Heart right ventricle (tissue), 16 donors: ENCODE measurements around the gene ZNF521. TPM values are rescaled to one million over a fixed set of nuclear protein-coding genes. Genes with fewer than 3 reads are reported as not detected.

ENCODE experiments used
- ATAC-seq, 8 donors: fragments of 200-7000 bp; cut with Tn5 transposase; one replicate each; pipeline ENCODE4 v1.9.1; 2020; ENCODE audit warnings: mild to moderate bottlenecking in 8 of 8, moderate library complexity in 8 of 8, moderate number of reproducible peaks in 1 of 8
- DNase-seq, 2 donors: peaks; one replicate each; pipeline ENCODE4 v3.0.0-alpha.2; 2020
- H3K27ac ChIP-seq, 10 donors: fragments of 200-600 bp; sonication (generic) in 2 of 10; one replicate each; pipeline versions ENCODE4 v1.5.0 to v1.8.0; 2020 to 2022; ENCODE audit warnings: mild to moderate bottlenecking in 3 of 10
- H3K27me3 ChIP-seq, 7 donors: fragments of 200-600 bp; one replicate each; pipeline ENCODE4 v1.8.0; 2021 to 2022; ENCODE audit warnings: mild to moderate bottlenecking in 2 of 7
- H3K36me3 ChIP-seq, 9 donors: fragments of 200-600 bp; sonication (generic) in 1 of 9; one replicate each; pipeline versions ENCODE4 v1.5.0 to v1.8.0; 2020 to 2022; ENCODE audit warnings: mild to moderate bottlenecking in 2 of 9
- H3K4me1 ChIP-seq, 9 donors: fragments of 200-600 bp; sonication (generic) in 1 of 9; one replicate each; pipeline versions ENCODE4 v1.5.0 to v1.8.0; 2020 to 2022; ENCODE audit warnings: mild to moderate bottlenecking in 4 of 9
- H3K4me3 ChIP-seq, 10 donors: fragments of 200-600 bp; sonication (generic) in 2 of 10; one replicate each; pipeline versions ENCODE4 v1.5.0 to v1.8.0; 2020 to 2022; ENCODE audit warnings: mild to moderate bottlenecking in 7 of 10, moderate library complexity in 2 of 10
- H3K9me3 ChIP-seq, 11 donors: fragments of 200-600 bp in 10 of 11; sonication (generic) in 2 of 11; one replicate each; pipeline versions ENCODE4 v1.5.0 to v1.8.0; 2013 to 2022; ENCODE audit warnings: mild to moderate bottlenecking in 2 of 11, control low read depth in 1 of 11, moderate library complexity in 1 of 11
- WGBS, 2 donors: extraction: QIAGEN DNeasy Blood & Tissue Kit; methylation state at CpG; one replicate each; pipeline ENCODE4 v1.1.7; 2013; ENCODE audit warnings: inconsistent platforms in 1 of 2; 5-methylcytosine and 5-hydroxymethylcytosine counted together
- intact Hi-C, 10 donors: fragments of 100-400 bp; cut with DNase I; formaldehyde crosslinking; loops; one replicate each; pipeline versions ENCODE4 v1.11.1 to v1.14.2; 2022
- polyA plus RNA-seq, 2 donors: library from polyadenylated mRNA; stranded (reverse); fragments of 200-250 nt; gene quantifications; one replicate each; pipeline ENCODE4 v1.2.3, GENCODE V29; 2013
- total RNA-seq, 10 donors: library from RNA; stranded (reverse); fragmentation: NEBNext Ultra II Directional in 3 of 10; extraction: Animal tissue kit (Norgen Biotek cat#: 25700) in 3 of 10; gene quantifications; one replicate each; pipeline versions ENCODE4 v1.2.1 to v1.2.4, GENCODE V29; 2021 to 2023
- TF ChIP-seq, protein P1 (sequence below), 9 donors: fragments of 200-600 bp; sonication (generic) in 2 of 9; IDR thresholded peaks; one replicate each; pipeline versions ENCODE4 v1.5.0 to v1.8.0; 2021 to 2022; ENCODE audit warnings: antibody characterized with exemption in 9 of 9, mild to moderate bottlenecking in 5 of 9, moderate library complexity in 1 of 9
- donor health status: Arrhythmogenic right ventricular cardiomyopathy.
- donor health status: ischemic (EF 13 %, LVEDD 7.1; RV severe dilation, severe dysfunction).
- donor health status: healthy with polysubstance abuse.
- donor health status: DM: no; HTN: yes; CAD: no.
- donor health status: DM: no; HTN: no; CAD: no.
- donor health status: ischemic (EF 25% LVEDD 6.9; RV normal size, moderate dysfunction).
- donor health status: ischemic (EF 25% LVEDD 5.7; RV mildly dilated, moderate dysfunction).
- donor health status: healthy.
- donor health status: DM: yes; HTN: yes; CAD: no.
- donor health status: Ischemic cardiomyopathy.
- donor health status: ischemic (EF 35%, LVEDD 5.7; RV mildly dilated, moderate dysfunction).
- donor health status: nonischemic (EF 11% LVEDD 7.7; RV severe dilation, severe dysfunction).
- donor health status: DM: yes; HTN: yes; CAD: no.
- donor health status: PGD.
- donor health status: ischemic (EF 29% LVEDD 5.4; RV normal size, mild dysfunction).
- donor health status: nonischemic (EF 23%, LVEDD 6.1; RV moderate dilation, normal function).

The ZNF521 gene
- total and polyA plus RNA-seq, 12 donors: 3.3 to 26.4 (median 15.5) TPM

DNA sequence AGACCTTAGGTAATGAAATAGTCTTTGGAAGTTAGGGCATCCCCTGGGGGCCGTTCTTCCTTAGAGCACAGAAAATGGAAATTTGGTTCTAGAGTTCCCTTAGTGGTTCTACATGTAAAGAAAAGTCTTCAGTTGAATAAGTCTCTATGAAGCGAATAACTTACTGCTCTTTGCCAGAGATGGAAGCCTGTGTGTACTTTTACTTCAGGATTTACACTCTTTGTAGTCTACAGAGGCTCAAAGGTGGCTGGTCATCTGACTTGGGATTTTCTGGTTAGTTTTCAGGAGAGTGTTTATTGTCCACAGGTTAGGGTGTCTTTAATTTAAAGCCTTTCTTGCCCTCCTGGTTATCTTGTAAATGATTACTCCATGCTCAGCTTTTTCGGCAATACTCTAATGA, 210.6 kb downstream of the ZNF521 start:
- Histone ChIP-seq H3K4me1 (peaks cover 0 to 58% (median 26%) of the 10 kb centered on the region in 9 donors), H3K36me3 (no peaks in the 10 kb centered on the region), H3K27ac (no peak overlapping the region), H3K9me3 (no peaks in the 10 kb centered on the region), H3K4me3 (no peak overlapping the region), H3K27me3 (no peaks in the 10 kb centered on the region)
- ATAC-seq (no peak), DNase-seq (no peak)
- 72 to 85% methylated on average over 3 of the region's 3 CpGs for WGBS, 2 donors
- TF ChIP-seq, protein P1, sequence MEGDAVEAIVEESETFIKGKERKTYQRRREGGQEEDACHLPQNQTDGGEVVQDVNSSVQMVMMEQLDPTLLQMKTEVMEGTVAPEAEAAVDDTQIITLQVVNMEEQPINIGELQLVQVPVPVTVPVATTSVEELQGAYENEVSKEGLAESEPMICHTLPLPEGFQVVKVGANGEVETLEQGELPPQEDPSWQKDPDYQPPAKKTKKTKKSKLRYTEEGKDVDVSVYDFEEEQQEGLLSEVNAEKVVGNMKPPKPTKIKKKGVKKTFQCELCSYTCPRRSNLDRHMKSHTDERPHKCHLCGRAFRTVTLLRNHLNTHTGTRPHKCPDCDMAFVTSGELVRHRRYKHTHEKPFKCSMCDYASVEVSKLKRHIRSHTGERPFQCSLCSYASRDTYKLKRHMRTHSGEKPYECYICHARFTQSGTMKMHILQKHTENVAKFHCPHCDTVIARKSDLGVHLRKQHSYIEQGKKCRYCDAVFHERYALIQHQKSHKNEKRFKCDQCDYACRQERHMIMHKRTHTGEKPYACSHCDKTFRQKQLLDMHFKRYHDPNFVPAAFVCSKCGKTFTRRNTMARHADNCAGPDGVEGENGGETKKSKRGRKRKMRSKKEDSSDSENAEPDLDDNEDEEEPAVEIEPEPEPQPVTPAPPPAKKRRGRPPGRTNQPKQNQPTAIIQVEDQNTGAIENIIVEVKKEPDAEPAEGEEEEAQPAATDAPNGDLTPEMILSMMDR (IDR thresholded peaks at IDR 0.05): no peak
- intact Hi-C loops: no loop called here

DNA sequence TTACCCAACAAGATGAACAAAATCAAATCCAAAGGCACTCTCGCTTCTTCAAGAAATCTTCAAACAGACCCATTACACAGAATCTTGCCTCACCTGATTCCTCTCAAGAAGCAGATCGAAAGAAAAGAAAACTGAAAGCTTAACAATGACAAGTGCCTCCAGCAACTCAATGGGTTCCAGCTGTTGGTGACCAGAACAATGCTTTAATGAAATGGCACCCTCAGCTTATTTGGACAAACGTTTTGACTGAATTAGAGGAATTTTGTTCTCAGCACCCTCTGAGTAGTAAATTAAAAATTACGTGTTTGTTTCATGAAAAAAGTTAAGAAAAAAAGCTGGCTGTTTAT, 211.0 kb downstream of the ZNF521 start:
- no peak for ATAC-seq
- Histone ChIP-seq H3K27ac (no peak overlapping the region), H3K9me3 (no peaks in the 10 kb centered on the region), H3K4me1 (peaks cover 0 to 63% (median 26%) of the 10 kb centered on the region in 9 donors), H3K27me3 (no peaks in the 10 kb centered on the region), H3K4me3 (no peak overlapping the region), H3K36me3 (no peaks in the 10 kb centered on the region)
- intact Hi-C loops: no loop called here
- no peak for DNase-seq
- TF ChIP-seq, protein P1 (IDR thresholded peaks at IDR 0.05): no peak
- 81 to 87% methylated on average over 4 of the region's 4 CpGs for WGBS, 2 donors

GRCh38 chr18:25140124-25140961, 211.6 kb downstream of the ZNF521 start:
- H3K9me3 ChIP-seq: no peaks in the 10 kb centered on the region

DNA sequence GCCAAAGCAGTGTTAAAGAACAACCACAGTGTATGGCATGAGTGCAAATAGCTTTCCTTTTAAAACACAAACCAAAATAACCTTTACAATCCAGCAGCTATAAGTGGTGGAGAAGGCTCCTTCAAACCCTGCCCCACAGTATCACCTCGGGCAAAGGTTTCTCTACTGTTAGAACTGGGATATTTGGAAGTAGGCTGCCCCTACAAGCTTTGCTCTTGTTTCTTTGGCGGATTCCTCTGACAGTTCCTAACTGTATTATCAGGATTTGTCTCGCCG, 214.8 kb downstream of the ZNF521 start:
- no peaks in the 10 kb centered on the region for H3K27me3 ChIP-seq
- no peaks in the 10 kb centered on the region for H3K36me3 ChIP-seq
- peak overlapping the region in 9 of 10 donors; percentile 12 to 90 (median 74) for H3K27ac ChIP-seq
- H3K9me3 ChIP-seq: no peaks in the 10 kb centered on the region
- no peak for DNase-seq
- peak overlapping the region in 1 of 10 donors; percentile 16 for H3K4me3 ChIP-seq
- H3K4me1 ChIP-seq: peaks cover 0 to 67% (median 45%) of the 10 kb centered on the region in 9 donors
- intact Hi-C loops: no loop called here
- ATAC-seq: peak; percentile 31 to 76 (median 61)
- WGBS, 2 donors: 34 to 54% methylated on average over 4 of the region's 4 CpGs
- TF ChIP-seq, protein P1 (IDR thresholded peaks at IDR 0.05): no peak

More at GRCh38 chr18:25140124-25140961, 211.6 kb downstream of the ZNF521 start:
- DNase-seq: no peak
- H3K4me3 ChIP-seq: no peak overlapping the region
- no peak for ATAC-seq
- H3K27ac ChIP-seq: no peak overlapping the region
- TF ChIP-seq, protein P1 (IDR thresholded peaks at IDR 0.05): no peak
- no peaks in the 10 kb centered on the region for H3K36me3 ChIP-seq
- 44 to 55% methylated on average over 8 of the region's 8 CpGs for WGBS, 2 donors
- peaks cover 0 to 65% (median 32%) of the 10 kb centered on the region in 9 donors for H3K4me1 ChIP-seq
- intact Hi-C loops: no loop called here
- H3K27me3 ChIP-seq: no peaks in the 10 kb centered on the region
